WTC11 (cell line): Measurements from ENCODE around the gene SYNGR3.

Experiments
- AFF4 ChIP-seq: sonication (generic); formaldehyde crosslinking; IDR thresholded peaks from 2 replicates; pipeline ENCODE4 v1.8.1; 2023; ENCODE audit warnings: mild to moderate bottlenecking, missing genetic modification reagents, borderline replicate concordance
- ATF3 ChIP-seq: sonication (generic); formaldehyde crosslinking; conservative IDR thresholded peaks from 2 replicates; pipeline ENCODE4 v1.8.1; 2022; ENCODE audit warnings: mild to moderate bottlenecking, missing genetic modification reagents
- CTCF ChIP-seq: fragments of 200-600 bp; IDR thresholded peaks from 2 replicates; pipeline ENCODE4 v1.8.0; 2022; ENCODE audit warnings: antibody characterized with exemption
- E2F1 ChIP-seq: sonication (generic); formaldehyde crosslinking; IDR thresholded peaks from 2 replicates; pipeline ENCODE4 v1.8.0; 2022; ENCODE audit warnings: mild to moderate bottlenecking, missing genetic modification reagents
- E2F5 ChIP-seq: sonication (generic); formaldehyde crosslinking; IDR thresholded peaks from 2 replicates; pipeline ENCODE4 v1.8.1; 2022; ENCODE audit warnings: mild to moderate bottlenecking, moderate library complexity, missing genetic modification reagents
- HMGXB4 ChIP-seq: sonication (generic); formaldehyde crosslinking; IDR thresholded peaks from 2 replicates; pipeline ENCODE4 v1.8.1; 2023; ENCODE audit warnings: mild to moderate bottlenecking, moderate library complexity, missing genetic modification reagents
- IRF2 ChIP-seq: sonication (generic); formaldehyde crosslinking; IDR thresholded peaks from 2 replicates; pipeline ENCODE4 v1.8.0; 2022; ENCODE audit warnings: low read depth, missing genetic modification reagents, borderline replicate concordance
- PREB ChIP-seq: sonication (generic); formaldehyde crosslinking; IDR thresholded peaks from 2 replicates; pipeline ENCODE4 v1.8.1; 2022; ENCODE audit warnings: mild to moderate bottlenecking, missing genetic modification reagents, moderate library complexity, borderline replicate concordance
- SMAD4 ChIP-seq: sonication (generic); formaldehyde crosslinking; IDR thresholded peaks from 2 replicates; pipeline ENCODE4 v1.8.0; 2022; ENCODE audit warnings: mild to moderate bottlenecking, missing genetic modification reagents
- ZBTB21 ChIP-seq: sonication (generic); formaldehyde crosslinking; IDR thresholded peaks from 2 replicates; pipeline ENCODE4 v1.8.1; 2023; ENCODE audit warnings: mild to moderate bottlenecking, missing genetic modification reagents, borderline replicate concordance
- ZNF121 ChIP-seq: sonication (generic); formaldehyde crosslinking; IDR thresholded peaks from 2 replicates; pipeline ENCODE4 v1.8.0; 2023; ENCODE audit warnings: missing genetic modification reagents
- ZNF317 ChIP-seq: sonication (generic); formaldehyde crosslinking; IDR thresholded peaks from 2 replicates; pipeline ENCODE4 v1.8.1; 2023; ENCODE audit warnings: low read depth, mild to moderate bottlenecking, moderate library complexity, missing genetic modification reagents, borderline replicate concordance
- TF ChIP-seq, protein P1 (sequence below): sonication (generic); formaldehyde crosslinking; IDR thresholded peaks from 2 replicates; pipeline ENCODE4 v1.8.0; 2022; ENCODE audit warnings: mild to moderate bottlenecking, missing genetic modification reagents

DNA sequence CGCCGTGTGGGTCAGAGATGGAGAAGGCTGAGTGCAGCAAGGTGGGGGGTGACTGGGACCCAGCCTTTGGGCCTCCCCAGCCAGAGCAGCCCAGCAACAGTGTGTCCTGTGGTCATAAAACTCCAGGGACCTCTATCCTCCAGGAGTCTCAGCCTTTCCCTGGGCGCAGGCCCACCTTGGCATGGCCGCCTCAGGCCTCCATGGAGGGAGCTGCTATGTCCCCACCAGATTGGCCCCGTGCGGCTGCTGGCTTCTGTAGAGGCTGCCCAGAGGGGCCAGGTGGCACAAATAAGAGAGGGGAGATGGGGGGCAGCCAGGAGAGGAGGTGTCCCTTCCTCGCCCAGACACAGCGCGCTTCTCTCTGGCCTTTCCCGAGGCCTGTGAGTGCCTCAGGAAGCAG is 2.6 kb upstream of the SYNGR3 start:
- TF ChIP-seq E2F1 (CRISPR knock-in tag) = no peak
- TF ChIP-seq, protein P1, sequence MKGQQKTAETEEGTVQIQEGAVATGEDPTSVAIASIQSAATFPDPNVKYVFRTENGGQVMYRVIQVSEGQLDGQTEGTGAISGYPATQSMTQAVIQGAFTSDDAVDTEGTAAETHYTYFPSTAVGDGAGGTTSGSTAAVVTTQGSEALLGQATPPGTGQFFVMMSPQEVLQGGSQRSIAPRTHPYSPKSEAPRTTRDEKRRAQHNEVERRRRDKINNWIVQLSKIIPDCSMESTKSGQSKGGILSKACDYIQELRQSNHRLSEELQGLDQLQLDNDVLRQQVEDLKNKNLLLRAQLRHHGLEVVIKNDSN (CRISPR knock-in tag) = no peak
- TF ChIP-seq ATF3 (CRISPR knock-in tag) = no peak
- TF ChIP-seq ZBTB21 (CRISPR knock-in tag) = no peak
- TF ChIP-seq E2F5 = no peak
- TF ChIP-seq CTCF = no peak
- no peak for TF ChIP-seq AFF4
- no peak for TF ChIP-seq IRF2
- TF ChIP-seq ZNF121 (CRISPR knock-in tag) = no peak
- no peak for TF ChIP-seq PREB (CRISPR knock-in tag)
- TF ChIP-seq ZNF317 (CRISPR knock-in tag) = no peak
- TF ChIP-seq HMGXB4 (CRISPR knock-in tag) = no peak
- no peak for TF ChIP-seq SMAD4
